GM18508 (cell line): ENCODE data around the gene FANCI.

Source experiments
- ATAC-seq: cut with Tn5 transposase; IDR thresholded peaks from one replicate; pipeline ENCODE4 v1.9.1; 2021; ENCODE audit warnings: moderate number of reproducible peaks; ENCODE audit not compliant: insufficient read depth, unreplicated experiment

FANCI gene

DNA sequence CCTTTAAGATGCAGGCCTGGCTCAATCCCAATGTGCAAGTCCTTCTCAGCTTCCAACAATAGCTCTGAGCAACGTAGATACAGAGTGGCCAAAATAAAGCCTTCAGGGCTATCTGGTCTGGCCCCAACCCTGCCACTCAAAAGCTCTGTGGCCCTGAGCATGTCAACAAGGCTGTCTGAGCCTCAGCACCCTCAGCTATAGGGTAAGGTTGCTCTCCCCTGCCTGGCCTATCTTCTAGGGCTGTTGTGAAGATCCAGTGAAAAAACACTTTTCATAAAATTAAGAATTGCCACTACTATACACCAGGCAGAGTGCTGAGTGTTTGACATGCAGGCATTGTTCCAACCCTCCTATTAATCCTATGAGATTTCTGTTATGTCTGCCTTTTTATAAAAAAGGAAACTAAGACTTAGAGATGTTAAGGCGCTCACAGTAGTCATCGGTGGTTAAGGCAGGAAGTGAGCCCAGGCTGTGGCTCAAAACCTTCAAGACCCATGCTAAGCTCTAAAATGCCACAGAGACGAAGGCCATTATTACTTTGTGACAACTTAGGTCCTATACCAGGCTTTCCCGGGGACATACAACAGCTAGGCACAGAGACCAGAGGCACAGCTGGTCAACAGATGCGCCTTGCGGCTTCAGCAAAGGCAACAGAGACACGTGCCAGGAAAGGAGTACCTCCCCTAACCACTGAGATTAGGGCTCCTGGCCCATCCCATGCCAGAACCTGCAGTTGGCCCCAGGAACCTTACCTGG, 85.7 kb downstream of the FANCI start:
- no peak for ATAC-seq

DNA sequence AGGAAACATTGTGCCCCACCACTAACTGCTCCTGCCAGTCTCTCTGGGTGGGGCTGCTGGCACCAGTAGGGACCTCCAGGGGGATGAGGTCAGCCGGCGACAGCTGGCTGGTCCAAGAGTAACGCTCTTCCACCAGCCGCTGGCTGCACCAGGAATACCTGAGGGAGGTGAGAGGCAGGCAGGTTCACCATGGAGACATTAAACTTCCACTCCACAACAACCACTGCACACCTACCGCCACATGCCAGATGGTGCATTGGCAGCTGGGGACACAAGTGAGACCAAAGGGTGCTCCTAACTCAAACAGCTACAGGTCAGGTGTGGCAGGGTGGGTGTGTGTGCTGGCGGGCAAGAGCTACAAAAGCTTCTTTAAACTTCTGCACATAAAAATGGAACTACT, 86.3 kb downstream of the FANCI start:
- no peak for ATAC-seq

DNA sequence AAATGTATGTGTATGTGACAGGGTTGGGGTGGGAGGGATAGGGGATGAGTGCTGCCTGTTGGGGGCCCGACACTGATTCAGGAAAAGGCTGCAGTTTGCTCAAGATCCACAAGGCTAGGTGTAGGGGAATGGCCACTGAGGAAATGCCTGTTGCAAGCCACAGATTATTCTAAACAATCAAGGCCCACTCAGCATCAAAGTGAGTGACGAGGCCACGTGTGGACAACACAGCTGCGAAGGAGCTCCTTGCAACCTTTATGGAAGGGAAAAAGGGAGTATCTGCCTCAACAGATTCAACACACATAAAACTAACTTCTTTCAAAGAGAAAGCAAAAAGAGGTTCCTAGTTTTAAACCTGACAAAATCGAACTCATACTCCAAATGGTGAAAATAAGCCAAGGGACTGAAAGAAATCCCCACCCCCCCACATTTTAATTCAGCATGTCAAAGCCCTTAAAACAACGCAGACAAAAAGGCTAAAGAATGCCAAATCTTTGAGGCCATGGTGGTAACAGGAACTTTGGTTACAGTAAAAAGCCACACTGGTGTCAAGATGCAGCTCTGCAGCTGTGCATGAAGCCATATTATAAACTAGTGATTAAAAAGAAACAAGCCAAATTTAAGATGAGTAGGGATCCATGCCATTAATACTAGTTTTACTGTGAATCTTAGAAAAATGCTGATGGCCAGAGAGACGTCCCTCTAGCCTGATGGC, 87.3 kb downstream of the FANCI start:
- ATAC-seq = no peak

DNA sequence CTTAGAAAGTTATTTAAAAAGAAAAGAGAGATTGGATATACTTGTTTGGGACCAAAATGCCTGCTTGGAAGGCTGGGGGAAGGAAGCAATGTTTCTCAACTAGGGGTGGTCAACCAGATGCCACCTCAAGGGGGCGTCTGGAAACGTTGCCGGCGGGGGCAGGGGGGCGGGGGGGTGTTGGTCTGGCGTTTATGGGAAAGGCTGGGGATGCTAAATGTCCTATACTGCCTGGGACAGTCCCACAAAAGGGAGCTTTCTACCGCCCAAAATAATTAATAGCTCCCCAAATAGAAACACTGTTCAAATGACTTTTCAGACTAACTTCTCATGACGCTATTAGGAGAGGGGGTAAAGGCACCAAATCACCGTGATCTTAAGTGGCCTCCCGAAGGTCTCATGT, 88.7 kb downstream of the FANCI start:
- no peak for ATAC-seq

DNA sequence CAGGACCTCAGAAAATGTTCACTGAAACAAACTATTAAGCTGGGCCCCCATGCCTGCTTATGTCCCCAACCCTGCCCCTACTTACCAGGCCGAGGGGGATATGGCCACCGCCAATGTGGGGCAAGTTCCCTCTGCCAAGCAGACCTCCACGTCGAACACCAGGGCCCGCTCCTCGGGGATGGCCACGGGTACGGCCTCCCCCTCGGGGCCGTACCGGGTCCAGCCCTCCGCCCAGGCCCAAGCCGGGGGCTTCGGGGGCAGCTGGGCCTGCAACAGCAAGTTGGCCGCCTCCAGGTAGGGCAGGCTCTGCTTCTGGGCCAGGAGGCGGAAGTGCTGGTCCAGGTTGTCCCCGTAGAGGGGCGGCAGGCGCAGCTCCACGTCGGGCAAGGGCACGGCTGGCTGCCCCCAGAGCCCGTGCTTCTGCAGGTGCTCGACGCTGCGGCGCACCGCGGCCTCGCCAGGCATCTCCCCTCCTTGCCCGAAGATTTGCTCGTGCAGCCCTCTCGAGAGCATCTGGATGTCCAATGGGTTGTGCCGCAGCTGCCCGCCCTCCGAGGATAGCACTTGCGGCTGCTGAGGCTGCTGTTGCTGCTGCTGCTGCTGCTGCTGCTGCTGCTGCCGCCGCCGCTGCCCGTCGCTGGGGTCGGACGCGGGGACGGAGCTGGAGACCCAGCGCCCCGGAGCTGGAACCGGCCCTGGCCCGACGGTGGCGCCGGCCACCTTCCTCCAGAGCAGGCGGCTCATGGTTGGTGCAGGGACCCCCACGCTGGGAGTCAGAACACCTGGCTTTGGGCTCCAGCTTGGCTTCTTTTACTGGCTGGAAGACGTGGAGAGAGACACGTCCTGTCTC, 89.5 kb downstream of the FANCI start:
- ATAC-seq = no peak

DNA sequence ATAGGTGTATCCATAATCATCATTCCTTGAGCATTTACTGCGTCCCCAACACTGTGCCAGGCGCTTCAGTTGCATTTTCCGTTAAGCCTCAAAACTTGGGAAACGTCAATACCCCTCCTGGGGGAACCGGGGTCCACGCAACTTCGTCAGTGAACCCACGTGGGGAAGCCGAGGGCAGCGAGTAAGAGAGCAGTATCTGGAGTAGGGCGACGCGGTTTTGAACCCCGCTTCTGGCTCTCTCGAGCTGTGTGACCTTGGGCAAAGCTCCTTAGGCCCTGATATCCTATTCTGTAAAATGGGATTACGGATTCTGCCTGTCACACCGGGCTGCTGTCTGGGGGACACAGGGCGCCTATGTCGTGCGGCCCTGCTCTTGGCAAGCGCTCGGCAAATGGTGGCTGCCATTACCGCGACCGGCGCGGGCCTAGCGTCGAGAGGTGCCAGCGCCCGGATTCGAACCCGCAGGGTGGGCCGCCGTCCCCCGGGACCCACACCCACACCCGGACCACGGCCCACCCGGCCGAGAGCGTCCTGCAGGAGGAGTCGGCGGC, 90.3 kb downstream of the FANCI start:
- peak; percentile 11 for ATAC-seq

DNA sequence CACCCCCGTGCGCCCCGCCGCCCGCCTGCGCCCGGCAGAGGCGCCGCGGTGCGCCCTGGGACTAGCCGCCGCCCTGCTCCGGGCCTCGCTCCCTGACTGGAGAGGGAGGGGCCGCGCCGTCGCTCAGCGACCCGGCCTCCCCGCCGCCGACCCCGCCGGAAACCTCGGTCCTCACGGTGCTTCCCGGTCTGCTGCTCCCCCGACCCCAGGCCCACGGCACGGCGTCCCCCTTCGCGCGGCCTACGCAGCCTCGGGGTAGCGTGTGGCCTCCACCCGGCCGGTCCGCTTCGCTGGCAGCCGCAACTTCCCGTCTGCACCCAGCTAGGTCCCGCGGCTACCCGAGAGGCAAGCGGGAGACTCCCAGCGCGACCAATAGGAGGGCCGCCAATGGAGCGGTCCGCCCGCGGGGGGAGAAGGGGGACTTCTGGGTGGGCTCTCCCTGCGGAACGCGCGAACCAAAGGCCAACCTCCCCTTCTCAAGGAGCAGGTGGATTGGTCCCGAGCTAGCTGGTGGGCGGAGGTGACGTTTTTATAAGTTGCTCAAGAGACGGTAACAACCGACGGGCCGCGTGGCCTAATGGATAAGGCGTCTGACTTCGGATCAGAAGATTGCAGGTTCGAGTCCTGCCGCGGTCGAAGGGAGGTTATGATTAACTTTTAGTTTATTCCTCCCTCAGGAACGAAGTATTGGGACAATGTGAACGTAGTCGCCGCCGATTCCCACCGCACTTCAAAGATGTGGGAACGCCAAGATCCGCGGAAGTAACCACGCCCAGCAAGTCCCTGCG, 90.9 kb downstream of the FANCI start, which contains the start of gene POLG:
Gene POLG (minus strand): TSS at position 315 of the 788 bp plus-strand sequence. CDS start 1,070 bp downstream, outside the sequence.
- peak; percentile 68 for ATAC-seq

DNA sequence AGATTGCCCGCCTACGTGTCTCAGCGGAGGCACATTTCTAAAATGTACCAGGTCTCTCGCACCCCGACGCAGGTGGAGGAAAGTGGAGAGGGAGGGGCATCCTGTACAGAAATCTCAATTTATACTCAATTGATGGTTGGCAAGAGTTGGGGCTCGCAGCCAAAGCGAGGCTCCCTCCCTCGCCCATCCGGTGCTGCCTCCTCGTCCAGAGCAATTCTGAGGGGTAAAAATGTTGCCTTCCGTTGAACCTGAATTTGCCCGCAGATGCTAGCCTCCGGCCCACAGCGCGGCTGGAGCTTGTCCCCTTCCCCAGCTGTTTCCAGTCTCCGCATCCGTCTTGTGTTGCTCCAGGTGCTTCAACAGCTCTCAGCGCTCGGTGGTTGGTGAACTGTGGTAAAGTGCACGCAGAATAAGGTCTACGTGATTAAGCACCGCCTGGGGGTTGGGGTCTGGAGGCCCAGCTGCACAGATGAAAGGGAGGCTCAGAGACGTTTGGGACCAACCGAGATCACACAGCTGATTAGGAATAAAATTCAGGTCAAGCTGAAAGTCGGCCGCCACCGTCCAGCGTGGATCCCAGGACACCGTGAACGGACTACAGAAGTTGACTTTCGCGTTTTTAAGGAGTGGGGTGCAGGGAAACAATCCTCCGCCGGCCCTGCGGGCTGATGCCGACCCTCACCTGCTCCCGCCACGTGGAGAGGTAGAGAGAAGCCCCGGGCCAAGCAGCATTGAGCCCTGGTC, 91.7 kb downstream of the FANCI start:
- no peak for ATAC-seq

DNA sequence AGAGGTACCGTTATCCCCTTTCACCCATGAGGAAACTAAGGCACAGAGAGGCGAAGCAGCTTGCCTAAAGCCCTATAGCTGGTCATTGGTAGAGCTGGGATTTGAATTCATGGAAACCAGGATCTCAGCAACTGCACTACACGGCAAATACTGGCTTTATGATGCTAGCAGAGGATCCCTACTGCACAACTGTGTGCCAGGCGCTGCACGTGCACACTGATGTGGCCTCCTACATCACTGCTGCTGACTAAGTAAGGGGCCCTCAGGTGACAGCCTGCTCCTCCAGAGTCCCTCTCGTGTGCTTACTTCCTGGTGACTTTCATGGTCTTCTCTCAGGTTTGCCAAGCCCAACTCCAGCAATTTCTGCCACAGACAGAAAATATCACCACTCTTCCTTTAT, 94.3 kb downstream of the FANCI start:
- no peak for ATAC-seq

DNA sequence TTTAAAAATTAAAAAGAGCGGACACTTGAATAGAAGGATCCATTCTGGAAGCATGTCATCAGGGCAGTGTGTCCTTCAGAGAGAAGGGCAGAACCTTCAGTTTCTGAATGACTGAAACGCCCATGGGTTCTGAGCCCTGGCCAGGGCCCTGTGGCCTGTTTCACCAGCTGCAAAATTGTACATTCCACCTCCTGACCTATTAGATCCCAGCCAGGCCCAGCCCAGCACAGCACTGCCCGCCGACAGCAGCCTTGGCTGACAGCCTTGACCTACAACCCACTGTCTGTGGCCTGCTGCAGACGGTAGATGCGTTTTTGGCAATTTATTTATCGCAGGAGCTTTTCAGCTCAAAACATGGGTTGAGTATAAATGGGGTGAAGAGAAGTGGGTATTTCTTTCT, 96.8 kb downstream of the FANCI start:
- no peak for ATAC-seq

DNA sequence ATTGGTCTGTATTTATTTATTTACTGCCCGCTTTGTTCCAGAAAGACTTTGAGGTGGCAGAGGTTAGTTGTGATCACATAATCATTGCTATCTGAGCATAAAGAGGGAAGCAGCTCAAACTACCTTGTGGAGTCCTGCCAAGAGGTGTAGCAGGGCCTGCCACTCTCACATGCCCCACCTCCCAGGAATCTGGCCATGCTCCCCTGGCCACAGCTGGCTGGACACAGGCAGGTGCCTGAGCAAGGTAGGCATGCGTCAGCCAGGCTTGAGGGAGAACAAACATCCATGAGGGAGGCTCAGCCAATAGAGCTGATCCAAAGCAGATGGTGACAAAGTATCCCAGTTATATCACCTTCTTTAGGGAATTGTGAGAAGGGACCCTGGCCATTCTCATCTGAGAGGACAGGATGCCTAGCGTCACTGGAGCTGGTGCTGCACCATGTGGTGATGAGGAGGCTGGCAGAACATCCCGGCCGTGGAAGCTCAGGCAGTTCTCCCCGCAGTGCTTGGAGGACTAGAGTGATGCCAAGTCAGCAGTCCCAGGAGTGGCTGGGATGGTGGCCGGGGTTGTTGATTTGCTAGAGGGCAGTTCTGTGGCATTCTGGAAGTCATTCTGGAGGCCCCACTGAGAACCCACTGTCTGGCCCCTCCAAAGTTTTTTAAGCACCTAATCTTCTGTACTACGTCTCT, 97.7 kb downstream of the FANCI start:
- ATAC-seq = no peak

DNA sequence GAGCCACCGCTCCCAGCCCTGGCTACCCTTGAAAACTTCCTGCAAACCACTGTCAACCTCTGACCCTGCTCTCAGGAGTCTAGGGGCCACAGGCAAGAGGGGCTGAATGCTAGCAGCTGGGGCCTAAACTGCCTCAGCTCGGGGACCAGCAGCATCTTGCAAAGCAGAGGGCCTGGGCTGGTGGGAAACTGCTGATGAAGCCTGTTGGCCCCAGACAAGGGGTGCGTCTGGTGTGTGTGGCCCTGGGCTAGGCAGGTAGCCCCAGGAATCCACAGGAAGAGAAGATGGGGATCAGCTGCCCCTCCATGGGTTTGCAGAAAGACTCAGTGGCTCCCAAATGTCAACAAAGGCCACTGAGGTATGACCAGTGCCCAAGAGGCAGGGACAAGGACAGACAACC, 99.1 kb downstream of the FANCI start:
- ATAC-seq = no peak

DNA sequence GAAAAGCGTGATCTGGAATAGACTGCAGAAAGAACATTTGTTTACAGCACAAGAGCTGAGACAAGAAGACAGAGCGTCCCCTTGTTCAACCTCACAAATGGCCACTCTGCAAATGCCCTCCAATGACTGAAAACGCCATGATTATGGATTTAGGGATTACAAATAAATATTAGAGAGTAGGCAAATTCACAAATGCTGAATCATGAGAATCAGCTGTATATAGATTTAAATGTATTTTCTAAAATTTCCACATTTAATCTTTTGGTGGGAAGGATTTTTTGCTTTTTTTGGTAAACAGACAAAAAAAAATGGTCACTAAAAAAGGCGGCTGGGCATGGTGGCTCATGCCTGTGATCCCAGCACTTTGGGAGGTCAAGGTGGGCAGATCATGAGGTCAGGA, 101.5 kb downstream of the FANCI start:
- ATAC-seq = no peak

DNA sequence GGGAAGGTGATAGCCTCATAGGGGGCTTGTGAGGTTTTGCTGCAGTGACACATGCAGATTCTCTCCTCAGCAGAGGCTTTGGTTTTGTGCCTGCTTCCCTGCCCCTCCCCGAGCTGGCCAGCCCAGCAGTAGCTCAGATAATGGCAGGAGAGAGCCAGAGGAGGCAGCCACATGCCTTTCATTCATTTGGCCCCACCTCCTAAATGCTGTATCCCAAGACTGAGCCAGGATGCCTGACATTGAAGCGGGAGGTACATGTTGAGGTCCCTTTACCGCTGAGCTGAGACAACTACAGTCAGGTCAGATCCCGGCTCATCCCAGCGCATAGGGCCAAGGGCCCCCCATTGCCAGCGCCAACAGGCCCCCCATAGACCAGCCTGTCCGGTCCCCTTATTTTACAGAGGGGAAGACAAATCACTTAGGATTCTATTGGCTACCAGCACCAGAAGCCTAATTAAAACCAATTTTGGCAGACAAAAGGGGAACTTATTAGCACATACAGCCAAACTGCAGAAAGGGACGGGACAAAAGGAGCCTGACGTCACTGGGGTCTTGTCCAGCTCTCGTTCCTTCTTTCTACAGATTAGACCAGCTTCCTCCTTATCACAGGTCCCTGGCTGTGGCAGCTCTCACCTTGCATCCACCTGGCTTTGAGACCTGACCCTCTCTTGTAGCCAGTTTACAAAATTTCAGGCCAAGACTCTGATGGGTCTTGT, 102.9 kb downstream of the FANCI start:
- ATAC-seq = no peak

DNA sequence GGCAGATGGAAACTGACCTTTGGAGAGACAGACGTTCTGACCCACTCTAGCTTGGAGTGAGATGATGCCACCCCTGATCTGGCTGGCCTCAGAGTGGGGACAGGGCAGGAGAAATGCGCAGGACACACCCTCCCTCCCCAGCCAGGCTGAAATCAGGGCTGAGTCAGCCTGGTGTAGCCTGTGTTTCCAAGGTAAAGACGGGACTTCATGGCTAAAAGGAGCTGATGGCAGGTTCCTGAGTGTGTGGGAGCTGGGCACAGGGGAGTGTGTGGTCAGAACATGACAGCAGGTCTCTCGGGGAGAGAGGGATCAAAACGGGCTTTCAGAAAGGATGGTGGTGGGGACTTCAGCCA, 105.4 kb downstream of the FANCI start:
- ATAC-seq = no peak

DNA sequence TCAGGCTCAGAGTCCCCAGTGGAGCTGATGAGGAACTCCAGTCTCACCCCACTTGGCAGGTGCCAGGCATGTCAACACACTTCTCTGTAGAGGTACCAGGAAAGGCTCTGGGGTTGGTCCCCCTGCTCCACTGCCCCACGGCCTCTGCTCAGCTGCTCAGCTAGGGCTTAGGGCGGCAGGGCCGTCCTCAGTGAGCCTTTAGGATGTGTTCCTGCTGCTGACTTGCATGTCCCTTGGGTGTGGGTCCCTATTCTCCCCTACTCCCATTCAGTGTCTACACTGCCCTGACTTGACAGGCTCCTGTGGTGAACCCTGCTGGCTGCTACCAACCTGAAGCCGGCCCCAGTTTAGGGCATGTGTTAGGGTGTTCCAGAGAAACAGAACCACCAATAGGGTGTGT, 108.7 kb downstream of the FANCI start:
- ATAC-seq = no peak

DNA sequence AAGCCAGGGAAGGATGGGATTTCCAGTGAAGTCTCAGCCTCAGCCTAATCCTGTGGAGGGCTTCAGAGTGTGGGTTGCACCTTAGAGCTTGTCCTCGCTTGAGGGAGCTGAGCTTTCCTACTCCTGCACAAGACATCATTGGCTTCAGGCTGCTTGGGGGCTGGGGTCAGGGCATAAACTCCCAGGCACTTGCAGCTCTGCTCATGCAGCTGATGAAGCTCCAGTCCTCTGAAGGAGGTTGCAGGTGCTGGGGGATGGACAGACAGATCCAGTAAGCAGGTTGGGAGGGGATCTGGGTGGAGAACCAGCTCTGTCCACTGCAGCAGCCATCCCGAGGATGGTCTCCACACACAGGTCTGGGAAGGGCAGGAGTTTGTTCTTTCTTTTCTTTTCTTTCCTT, 110.2 kb downstream of the FANCI start:
- ATAC-seq = no peak

DNA sequence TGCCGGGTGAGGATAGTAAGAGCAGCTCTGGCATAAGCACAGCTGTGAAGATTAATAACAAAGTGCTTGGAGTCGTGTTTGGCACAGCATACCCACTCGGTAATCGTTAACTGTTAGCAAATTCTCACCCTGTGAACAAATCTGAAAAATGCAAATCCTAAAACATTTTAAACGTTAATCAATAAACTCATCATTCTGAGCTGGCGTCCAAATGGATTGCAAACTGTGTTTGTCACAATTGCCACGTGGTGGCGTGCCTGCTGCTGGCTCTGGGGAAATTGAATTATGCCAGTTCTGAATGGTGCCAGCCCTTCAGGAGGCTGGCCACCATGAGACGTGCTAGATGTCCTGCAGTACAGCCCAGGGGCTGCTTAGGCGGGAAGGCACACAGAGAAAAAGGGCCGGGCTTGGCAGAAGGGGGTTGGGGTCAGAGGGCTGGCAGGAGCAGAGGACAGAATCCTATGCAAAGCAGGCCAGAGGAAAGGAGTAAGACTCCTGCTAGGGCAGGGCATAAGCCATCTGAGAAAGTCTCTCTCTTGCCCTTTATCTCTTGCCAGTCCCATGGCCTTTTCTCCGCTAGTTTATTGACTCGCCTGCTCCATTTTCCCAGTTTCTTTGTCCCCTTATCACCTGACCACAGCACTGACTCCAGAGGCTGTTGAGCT, 113.0 kb downstream of the FANCI start:
- no peak for ATAC-seq
